Kidney tubule cell (primary cell): Measurements from ENCODE around the gene BZW2.

Experiments used
- DNase-seq: peaks from one replicate; pipeline ENCODE4 v3.0.0-alpha.2; 2018; ENCODE audit warnings: low spot score

Gene BZW2

GRCh38 chr7:16721541-16721940 is 75.6 kb downstream of the BZW2 start:
- no peak for DNase-seq

DNA sequence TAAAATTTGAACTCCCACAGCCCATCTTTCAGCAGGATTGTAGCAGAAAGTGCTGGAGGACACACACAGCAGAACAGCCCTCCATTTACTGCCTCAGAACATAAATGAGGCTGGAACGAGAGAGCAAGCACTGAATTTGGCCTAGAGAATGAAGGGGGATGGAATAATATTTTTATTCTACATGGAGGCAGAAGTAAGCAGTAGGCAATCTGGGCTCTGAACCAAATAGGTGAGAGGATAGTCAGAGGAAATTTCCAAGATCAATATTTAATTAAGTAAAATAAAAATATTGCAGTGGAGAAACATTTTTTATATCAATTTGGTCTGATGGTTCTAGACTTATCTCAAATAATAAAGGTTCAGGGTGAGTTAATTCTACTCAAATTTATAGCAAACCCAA is 78.4 kb downstream of the BZW2 start:
- no peak for DNase-seq

GRCh38 chr7:16726189-16726588 is 80.2 kb downstream of the BZW2 start:
- no peak for DNase-seq

DNA sequence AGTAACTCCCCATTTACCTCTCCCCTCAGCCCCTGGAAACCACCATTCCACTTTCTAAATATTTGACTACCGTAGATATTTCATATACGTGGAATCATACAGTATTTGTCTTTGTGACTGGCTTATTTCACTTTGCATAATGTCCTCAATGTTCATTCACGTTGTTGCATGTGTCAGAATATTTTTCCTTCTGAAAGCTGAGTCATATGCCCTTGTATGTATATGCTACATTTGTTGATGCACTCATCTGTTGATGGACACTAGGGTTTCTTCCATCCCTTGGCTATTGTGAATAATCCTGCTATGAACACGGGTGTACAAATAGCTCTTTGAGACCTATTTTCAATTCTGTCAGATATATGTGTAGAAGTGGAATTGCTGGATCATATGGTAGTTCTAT is 81.8 kb downstream of the BZW2 start:
- no peak for DNase-seq

DNA sequence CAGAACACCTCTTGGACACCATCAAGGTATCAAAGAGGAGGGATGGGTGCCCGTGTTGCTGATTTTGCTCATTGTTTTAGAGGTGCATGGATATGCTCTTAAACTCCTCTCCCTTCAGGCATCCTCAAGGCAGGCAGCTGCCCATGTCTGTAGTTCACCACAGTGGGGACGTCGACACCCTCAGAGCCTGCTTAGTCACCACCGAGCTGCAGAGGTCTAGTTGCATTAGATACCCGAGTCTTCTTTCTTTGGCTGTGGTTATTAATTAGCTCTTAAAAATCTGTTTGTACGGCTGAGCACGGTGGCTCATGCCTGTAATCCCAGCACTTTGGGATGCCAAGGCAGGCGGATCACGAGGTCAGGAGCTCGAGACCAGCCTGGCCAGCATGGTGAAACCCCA is 82.8 kb downstream of the BZW2 start:
- peak; percentile 47 for DNase-seq

- no peak for DNase-seq
Measured at GRCh38 chr7:16729541-16729940, 83.6 kb downstream of the BZW2 start.

DNA sequence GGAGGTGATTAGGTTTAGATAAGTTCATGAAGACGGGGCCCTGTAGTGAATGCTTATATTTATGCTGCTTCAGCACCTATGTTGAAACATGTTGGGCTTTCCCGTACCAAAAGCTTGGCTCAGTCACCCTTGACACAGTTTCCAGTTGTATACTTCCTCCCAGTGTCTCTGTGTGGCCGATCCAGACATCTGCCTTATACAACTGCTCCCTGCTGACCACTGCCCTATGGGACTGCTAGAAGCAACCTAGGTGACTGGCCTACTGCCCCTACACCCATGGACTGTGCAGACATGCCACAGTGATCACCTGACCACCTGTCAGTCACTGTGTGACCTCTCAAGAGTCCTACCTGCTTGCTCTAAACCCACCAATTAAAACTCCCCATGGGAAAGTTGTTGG is 85.0 kb downstream of the BZW2 start:
- no peak for DNase-seq

DNA sequence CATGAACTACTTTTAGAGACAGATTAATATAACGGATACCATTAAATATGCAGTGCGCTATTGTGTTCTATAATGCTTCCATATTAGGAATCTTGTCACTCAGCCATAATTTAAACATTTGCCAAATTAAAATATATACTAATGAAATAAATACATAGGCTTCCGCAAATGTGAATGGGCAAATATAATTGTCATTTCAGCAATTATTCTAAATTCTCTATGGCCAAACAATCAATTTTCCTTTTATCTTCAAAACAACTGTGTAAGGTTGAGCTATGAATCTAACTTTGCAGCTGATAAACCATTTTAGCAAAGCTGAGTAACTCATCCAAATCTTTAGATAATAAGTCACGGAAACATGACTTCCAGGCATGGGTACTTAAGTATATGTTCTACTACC is 86.8 kb downstream of the BZW2 start:
- no peak for DNase-seq

DNA sequence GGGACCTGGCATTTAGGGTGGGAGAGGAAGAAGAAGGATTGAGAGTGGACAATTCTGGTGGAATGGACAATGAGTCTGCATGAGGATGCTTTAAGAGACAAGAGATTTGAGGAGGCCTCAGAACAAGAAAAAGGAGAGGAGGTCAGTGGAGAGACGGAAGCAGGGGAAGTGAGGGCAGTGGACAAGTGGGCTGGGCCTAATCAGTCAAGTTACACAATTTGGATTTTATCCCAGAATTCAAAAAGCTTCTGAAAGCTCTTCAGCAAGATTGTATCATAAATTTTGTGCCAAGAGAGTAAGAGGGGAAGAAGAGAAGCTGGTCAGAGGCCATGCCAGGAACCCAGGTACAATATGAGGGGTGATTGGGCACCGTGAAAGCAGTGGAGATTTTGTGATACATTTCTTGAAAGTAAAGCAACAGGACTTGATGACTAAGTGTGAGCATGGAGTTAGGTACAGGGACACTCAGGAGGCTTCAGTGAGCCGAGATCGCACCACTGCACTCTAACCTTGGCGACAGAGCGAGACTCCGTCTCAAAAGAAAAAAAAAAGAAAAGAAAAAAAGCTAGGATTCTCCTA is 88.3 kb downstream of the BZW2 start:
- no peak for DNase-seq

DNA sequence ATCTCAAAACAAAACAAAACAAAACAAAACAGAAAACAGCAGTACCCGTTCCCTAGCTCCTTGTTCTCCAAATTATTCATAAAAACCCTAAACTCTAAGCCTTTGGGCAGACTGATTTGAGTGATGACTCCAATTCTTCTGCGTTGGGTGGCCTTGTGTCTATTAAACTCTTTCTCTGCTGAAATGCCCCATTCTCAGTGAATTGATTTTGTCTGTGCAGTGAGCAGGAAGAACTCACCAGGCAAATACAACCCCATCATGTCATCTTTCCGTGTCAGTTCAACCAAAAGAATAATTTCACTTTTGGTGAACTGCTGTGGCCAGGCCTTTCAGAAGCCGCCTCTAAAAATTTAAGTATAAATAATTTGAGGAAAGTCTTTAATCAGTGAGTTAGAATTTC is 89.0 kb downstream of the BZW2 start:
- no peak for DNase-seq

GRCh38 chr7:16738011-16738688 is 92.2 kb downstream of the BZW2 start:
- no peak for DNase-seq

- DNase-seq: peak; percentile 85
Measured at GRCh38 chr7:16739863-16740622, 94.1 kb downstream of the BZW2 start.

DNA sequence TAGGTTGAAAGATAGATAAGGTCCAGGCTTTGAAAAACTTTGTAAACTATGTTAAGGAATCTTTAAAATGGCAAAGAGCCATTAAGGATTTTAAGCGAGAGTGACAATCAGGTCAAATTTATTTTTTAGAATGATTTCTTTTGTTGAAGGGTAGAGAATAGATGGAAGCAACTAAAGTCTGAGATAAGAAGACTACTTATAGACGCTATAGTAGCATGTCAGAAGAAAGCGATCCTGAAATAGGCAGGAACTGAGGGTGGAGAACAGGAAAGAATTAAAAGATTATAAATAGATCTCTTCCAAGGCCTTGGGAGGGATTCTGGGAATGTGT is 94.6 kb downstream of the BZW2 start:
- no peak for DNase-seq

DNA sequence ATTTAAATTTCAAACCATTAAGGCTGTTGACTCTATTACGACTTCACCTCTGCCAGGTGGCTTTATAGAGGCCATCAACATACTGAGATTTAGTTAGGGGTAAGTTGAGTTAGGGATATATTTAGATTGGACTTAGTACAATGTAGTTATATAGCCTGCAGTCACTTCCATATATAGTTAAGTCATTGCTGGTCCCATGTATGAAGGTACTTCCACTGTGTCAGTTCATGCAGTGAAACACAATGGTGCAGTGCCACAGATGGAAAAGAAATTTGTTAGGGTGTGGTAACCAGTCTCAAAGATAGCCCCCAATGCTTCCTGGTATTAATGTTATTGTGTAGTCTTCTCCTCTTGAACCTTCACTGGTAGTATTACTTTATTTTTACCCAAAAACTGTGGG is 95.0 kb downstream of the BZW2 start:
- no peak for DNase-seq

- peak; percentile 6 for DNase-seq
Measured at GRCh38 chr7:16741676-16742075, 95.7 kb downstream of the BZW2 start.

DNA sequence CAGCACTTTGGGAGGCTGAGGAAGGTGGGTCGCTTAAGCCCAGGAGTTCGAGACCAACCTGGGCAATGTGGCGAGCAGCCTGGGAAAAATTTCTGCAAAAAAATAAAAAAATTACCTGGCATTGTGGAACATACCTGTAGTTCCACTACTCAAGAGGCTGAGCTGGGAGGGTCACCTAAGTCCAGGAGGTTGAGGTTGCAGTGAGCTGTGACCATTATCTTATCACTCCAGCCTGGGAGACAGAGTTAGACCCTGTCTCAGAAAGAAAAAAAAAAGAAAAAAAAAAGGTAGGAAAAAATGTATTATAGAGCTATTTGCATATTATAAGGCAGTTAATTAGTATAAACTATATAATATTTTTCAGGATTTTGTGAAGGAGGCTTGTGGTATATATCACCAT is 96.6 kb downstream of the BZW2 start:
- DNase-seq: no peak

DNA sequence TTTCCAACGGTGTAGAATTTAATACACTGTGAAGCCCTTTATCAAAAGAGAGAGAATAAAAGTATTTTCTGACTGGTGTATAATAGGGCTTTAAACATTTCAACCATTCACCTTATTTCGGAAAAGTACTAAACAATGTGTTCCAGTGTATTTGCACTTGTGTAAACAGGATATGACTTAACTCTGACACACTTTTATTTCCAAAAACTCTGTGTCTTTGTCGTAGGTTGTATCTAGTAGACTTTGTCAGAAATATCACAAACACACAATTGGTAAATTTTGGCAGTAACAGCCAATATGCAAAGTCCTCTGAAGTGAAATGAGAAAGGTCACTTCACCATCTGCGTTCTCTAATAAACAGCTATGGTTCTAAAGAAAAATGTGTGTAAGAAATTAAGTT is 97.3 kb downstream of the BZW2 start:
- DNase-seq: no peak

DNA sequence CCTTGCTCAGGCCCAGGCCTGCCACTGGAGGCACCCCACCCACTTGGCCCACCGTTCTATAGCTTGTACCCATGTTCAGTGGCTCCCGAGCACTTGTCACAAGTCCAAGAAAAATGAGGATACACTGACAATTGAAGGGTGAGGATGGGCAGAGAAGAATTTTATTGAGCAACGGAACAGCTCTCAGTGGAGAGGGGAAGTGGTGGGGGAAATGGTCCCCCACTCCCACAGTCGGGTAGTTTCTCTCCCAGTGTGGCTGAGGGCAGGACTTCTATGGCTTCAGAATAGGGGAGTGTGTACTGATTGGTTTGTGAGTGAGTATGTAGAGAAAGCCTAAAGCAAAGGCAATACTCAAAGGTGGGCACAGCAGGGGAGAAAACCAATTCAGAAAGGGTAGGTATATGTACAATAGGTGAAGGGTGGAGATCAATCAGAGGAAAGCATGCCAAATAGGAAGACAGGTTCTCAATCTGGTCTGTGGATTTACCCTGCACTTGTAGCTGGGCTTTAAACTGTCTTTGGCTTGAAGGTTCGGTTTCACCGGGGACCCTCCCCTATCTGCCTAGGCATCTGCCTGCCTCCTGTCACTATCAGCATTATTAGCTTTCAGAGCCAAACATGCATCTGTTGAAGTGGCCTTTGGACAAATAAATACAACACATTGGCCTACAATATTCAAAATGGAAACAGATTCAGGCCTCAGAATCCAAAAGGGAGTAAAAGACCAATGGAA is 98.7 kb downstream of the BZW2 start:
- no peak for DNase-seq

DNA sequence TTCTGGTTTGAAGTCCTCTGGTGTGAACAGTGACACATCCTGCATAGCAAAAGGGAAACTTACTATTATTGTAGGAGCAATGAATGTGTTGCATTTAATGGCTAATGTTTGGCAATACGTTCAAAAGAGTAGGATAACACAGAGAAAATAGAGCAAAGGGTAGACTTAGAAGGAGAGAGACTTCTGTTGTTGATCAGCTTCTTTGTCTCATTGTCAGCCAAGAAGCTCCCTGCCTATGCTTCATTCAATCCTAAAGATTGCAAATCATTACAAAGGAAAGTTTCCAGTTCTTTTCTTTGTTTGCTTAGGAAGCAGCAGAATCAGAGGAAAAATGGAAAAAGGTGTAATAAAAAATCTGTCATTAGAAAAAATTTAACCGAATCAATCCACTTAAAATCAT is 99.7 kb downstream of the BZW2 start:
- no peak for DNase-seq

DNA sequence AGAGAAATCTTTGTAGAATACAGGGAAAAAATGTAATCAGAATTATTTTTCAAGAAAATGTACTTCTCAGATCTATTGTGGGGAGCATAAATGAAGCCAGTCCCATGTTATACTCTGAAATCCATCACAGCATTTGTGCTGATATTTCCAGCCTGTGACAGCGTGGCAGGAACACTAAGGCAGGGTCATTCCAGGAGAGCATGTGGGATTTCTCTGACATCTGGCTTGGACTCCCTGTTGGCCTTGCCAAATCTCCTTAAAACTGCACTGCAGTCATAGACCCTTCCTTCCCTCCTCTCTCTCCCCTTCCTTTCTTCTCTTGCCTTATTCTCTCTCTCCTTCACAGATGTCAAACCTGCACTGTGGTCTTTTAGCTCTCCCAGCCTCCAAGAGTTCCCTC is 101.1 kb downstream of the BZW2 start:
- DNase-seq: no peak

- DNase-seq: peak; percentile 97
Measured at GRCh38 chr7:16753102-16753931, 107.3 kb downstream of the BZW2 start, which contains the start of gene TSPAN13. Gene TSPAN13, plus strand, starts transcription at chr7:16753755. Its CDS starts 213 bp downstream, at chr7:16753968.
